Upper lobe of left lung (tissue), 4 donors: ENCODE measurements around the gene HERC3.

Experiments
- EP300 ChIP-seq, 4 donors: sonication (generic); formaldehyde crosslinking; IDR thresholded peaks; one replicate each; pipeline ENCODE4 v1.5.1; 2017; ENCODE audit warnings: antibody characterized with exemption in 4 of 4, control low read depth in 2 of 4
- POLR2A ChIP-seq, 4 donors: fragments of 450-650 bp; IDR thresholded peaks; one replicate each; pipeline ENCODE4 v1.5.1; 2016 to 2017; ENCODE audit warnings: antibody characterized with exemption in 4 of 4, mild to moderate bottlenecking in 2 of 4
- POLR2AphosphoS5 ChIP-seq, 2 donors: sonication (generic); formaldehyde crosslinking; IDR thresholded peaks; one replicate each; pipeline ENCODE4 v1.5.1; 2017; ENCODE audit warnings: antibody characterized with exemption in 2 of 2
- TF ChIP-seq, protein P1 (sequence below), 6 experiments: fragments of 450-650 bp in 4 of 6; fragments of 200-600 bp in 2 of 6; sonication (generic) in 2 of 6; IDR thresholded peaks; one replicate each; pipeline ENCODE4 v1.5.1; 2016 to 2019; ENCODE audit warnings: antibody characterized with exemption in 6 of 6

DNA sequence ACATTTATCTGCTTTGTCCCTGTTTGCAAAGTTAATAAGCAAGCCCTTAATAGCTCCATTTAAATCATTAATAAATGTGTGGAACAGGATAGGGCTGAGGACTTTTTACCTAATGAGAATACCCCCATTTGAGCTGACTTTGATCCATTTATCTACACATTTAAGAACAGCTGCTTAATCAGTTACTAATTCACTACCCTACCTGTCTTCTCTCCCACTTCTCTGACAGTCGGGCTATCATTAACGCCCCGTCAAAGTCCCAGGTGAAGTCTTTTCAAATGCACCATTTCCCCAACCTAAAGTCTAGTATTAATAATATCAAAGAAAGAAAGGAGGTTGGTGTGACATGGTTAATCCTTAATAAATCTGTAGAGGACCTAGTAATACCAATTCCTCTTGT is 162.5 kb downstream of the HERC3 start:
- no peak for TF ChIP-seq POLR2A (IDR thresholded peaks at IDR 0.05)
- no peak for TF ChIP-seq POLR2AphosphoS5 (IDR thresholded peaks at IDR 0.05)
- TF ChIP-seq, protein P1, sequence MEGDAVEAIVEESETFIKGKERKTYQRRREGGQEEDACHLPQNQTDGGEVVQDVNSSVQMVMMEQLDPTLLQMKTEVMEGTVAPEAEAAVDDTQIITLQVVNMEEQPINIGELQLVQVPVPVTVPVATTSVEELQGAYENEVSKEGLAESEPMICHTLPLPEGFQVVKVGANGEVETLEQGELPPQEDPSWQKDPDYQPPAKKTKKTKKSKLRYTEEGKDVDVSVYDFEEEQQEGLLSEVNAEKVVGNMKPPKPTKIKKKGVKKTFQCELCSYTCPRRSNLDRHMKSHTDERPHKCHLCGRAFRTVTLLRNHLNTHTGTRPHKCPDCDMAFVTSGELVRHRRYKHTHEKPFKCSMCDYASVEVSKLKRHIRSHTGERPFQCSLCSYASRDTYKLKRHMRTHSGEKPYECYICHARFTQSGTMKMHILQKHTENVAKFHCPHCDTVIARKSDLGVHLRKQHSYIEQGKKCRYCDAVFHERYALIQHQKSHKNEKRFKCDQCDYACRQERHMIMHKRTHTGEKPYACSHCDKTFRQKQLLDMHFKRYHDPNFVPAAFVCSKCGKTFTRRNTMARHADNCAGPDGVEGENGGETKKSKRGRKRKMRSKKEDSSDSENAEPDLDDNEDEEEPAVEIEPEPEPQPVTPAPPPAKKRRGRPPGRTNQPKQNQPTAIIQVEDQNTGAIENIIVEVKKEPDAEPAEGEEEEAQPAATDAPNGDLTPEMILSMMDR (IDR thresholded peaks at IDR 0.05) = no peak
- TF ChIP-seq EP300 (IDR thresholded peaks at IDR 0.05) = no peak
